ENCODE data around the gene CEP120. TPM values are rescaled to one million over a fixed set of nuclear protein-coding genes. Genes with fewer than 3 reads are reported as not detected.
A peak's percentile ranks its signal among the peaks of the same experiment; 100 is the strongest.
"Not testable (repeated sequence)": the region's sequence is repeated elsewhere in the genome, so short reads cannot be mapped to it uniquely, and the experiment has no call there.

CEP120 gene
- total and polyA plus RNA-seq, 4 experiments from 2014 or later, result 18.8 to 70.1 (median 50.5) TPM

- H3K4me3 Mint-ChIP-seq, result no peak overlapping the region
Measured at GRCh38 chr5:123414974-123415373, 8.2 kb downstream of the CEP120 start.

DNA sequence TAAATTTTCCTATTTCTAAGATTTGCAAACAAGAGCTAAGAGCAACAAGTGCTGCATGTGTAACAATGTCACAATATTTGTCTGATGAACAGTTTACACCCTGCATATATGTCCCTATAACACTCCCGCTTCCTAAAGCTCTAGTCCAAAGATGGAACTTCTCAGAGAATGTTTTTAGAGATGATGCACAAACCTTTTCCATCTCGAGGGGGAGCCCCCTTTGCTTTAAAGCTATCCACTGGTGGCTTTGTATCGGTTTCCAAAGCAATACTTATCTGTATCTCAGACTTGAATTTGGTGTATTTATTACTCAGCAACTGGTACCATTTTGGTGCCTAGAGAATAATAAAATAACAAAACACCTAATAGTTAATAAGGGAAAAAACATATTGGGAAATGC is 11.0 kb downstream of the CEP120 start:
- POLR2A ChIA-PET (ENCODE audit: partially characterized antibody), result interaction anchor here (1.3 to 1.9 kb wide), 2 partner anchors 10 to 12 kb away, joined by 4 to 6 read pairs; partner anchors contain the start of gene CEP120
- DNase-seq, result no peak
- H3K27me3 ChIP-seq (ENCODE audit: insufficient read depth, low read length), result no peaks in the 10 kb centered on the region
- H3K9me3 Mint-ChIP-seq, result no peaks in the 10 kb centered on the region
- no peaks in the 10 kb centered on the region for H3K9me3 ChIP-seq (ENCODE audit: control insufficient read depth in 1 of 2, low read length in 2 of 2)
- H3K4me1 Mint-ChIP-seq, result peaks cover 34 to 51% (median 45%) of the 10 kb centered on the region in 4 donors
- peaks cover 70 to 77% of the 10 kb centered on the region in 2 donors for H3K36me3 Mint-ChIP-seq
- H3K4me3 ChIP-seq (ENCODE audit: low read length in 2 of 2), result no peak overlapping the region
- no peak overlapping the region for H3K4me3 Mint-ChIP-seq
- H3K4me1 ChIP-seq (ENCODE audit: insufficient read depth, low read length), result peaks cover 17% of the 10 kb centered on the region
- H3K27me3 Mint-ChIP-seq, result no peaks in the 10 kb centered on the region
- H3K27ac Mint-ChIP-seq, result no peak overlapping the region
- intact Hi-C loops (cut with micrococcal nuclease), result no loop called here
- CTCF ChIA-PET (ENCODE audit: partially characterized antibody), result interaction anchor here (2.6 kb wide), 1 partner anchor 11 kb away, joined by 12 read pairs; the partner anchor contains the start of gene CEP120
- H3K27ac ChIP-seq (ENCODE audit: low read depth, low read length), result no peak overlapping the region
- H3K36me3 ChIP-seq (ENCODE audit: insufficient read depth, low read length), result peaks cover 15% of the 10 kb centered on the region

More at GRCh38 chr5:123414974-123415373, 8.2 kb downstream of the CEP120 start:
- H3K27ac ChIP-seq (ENCODE audit: low read depth, low read length), result no peak overlapping the region
- no peaks in the 10 kb centered on the region for H3K27me3 ChIP-seq (ENCODE audit: insufficient read depth, low read length)
- intact Hi-C loops (cut with micrococcal nuclease), result no loop called here
- CTCF ChIA-PET (ENCODE audit: partially characterized antibody), result interaction anchor here (1.0 to 1.1 kb wide), 2 partner anchors 9 to 99 kb away, joined by 3 to 4 read pairs; partner anchors contain the start of gene CEP120
- peaks cover 22% of the 10 kb centered on the region for H3K4me1 ChIP-seq (ENCODE audit: insufficient read depth, low read length)
- POLR2A ChIA-PET (ENCODE audit: partially characterized antibody), result interaction anchor here (1.1 to 1.2 kb wide), 2 partner anchors 9 to 134 kb away, joined by 3 to 6 read pairs; partner anchors contain the start of gene CEP120
- Mint-ChIP-seq H3K4me1 (peaks cover 25 to 46% (median 35%) of the 10 kb centered on the region in 4 donors), H3K9me3 (no peaks in the 10 kb centered on the region), H3K27me3 (no peaks in the 10 kb centered on the region), H3K36me3 (peaks cover 59 to 73% of the 10 kb centered on the region in 2 donors), H3K27ac (peak overlapping the region in 2 of 7 donors; percentile 46 to 80)
- no peak overlapping the region for H3K4me3 ChIP-seq (ENCODE audit: low read length in 2 of 2)
- no peaks in the 10 kb centered on the region for H3K9me3 ChIP-seq (ENCODE audit: control insufficient read depth in 1 of 2, low read length in 2 of 2)
- peaks cover 18% of the 10 kb centered on the region for H3K36me3 ChIP-seq (ENCODE audit: insufficient read depth, low read length)
- no peak for DNase-seq

- H3K27ac ChIP-seq (ENCODE audit: low read depth, low read length); H3K4me3 ChIP-seq (ENCODE audit: low read length in 2 of 2); H3K27me3 ChIP-seq (ENCODE audit: insufficient read depth, low read length); H3K4me1 ChIP-seq (ENCODE audit: insufficient read depth, low read length); H3K4me3 Mint-ChIP-seq; H3K27me3 Mint-ChIP-seq; H3K9me3 ChIP-seq (ENCODE audit: control insufficient read depth in 1 of 2, low read length in 2 of 2); H3K9me3 Mint-ChIP-seq; intact Hi-C loops (cut with micrococcal nuclease); DNase-seq; H3K27ac Mint-ChIP-seq: not testable (repeated sequence)
- peaks cover 68 to 83% of the 10 kb centered on the region in 2 donors for H3K36me3 Mint-ChIP-seq
- H3K36me3 ChIP-seq (ENCODE audit: insufficient read depth, low read length), result peaks cover 23% of the 10 kb centered on the region
- ChIA-PET CTCF (ENCODE audit: partially characterized antibody) (interaction anchor here (1.9 kb wide), 1 partner anchor 21 kb away, joined by 5 read pairs; the partner anchor contains the start of gene CEP120), POLR2A (ENCODE audit: partially characterized antibody) (interaction anchor here (1.0 to 1.5 kb wide), 2 partner anchors 21 to 146 kb away, joined by 3 to 4 read pairs; partner anchors contain the start of gene CEP120)
- H3K4me1 Mint-ChIP-seq, result peaks cover 10 to 20% (median 16%) of the 10 kb centered on the region in 4 donors
Measured at GRCh38 chr5:123401999-123402398, 21.2 kb downstream of the CEP120 start.

DNA sequence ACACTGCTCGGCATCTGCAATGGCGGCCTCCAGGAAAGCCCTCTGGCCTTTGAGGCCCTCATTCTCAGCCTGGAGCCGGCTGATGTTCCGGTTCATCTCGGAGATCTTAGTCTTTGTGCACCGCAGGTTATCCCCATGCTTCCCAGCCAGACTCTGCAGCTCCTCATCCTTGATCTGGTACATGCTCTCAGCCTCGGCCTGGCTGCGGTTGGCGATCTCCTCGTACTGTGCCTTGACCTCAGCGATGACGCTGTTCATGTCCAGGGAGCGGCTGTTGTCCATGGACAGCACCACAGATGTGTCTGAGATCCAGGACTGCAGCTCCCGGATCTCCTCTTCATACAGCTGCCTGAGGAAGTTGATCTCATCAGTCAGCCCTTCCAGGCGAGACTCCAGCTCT is 21.9 kb downstream of the CEP120 start:
- Histone ChIP-seq H3K4me3 (ENCODE audit: low read length in 2 of 2) (no peak overlapping the region), H3K4me1 (ENCODE audit: insufficient read depth, low read length) (no peaks in the 10 kb centered on the region), H3K9me3 (ENCODE audit: control insufficient read depth in 1 of 2, low read length in 2 of 2) (no peaks in the 10 kb centered on the region), H3K27ac (ENCODE audit: low read depth, low read length) (no peak overlapping the region), H3K36me3 (ENCODE audit: insufficient read depth, low read length) (peaks cover 23% of the 10 kb centered on the region), H3K27me3 (ENCODE audit: insufficient read depth, low read length) (no peaks in the 10 kb centered on the region)
- intact Hi-C loops (cut with micrococcal nuclease), result no loop called here
- no peaks in the 10 kb centered on the region for H3K27me3 Mint-ChIP-seq
- POLR2A ChIA-PET (ENCODE audit: partially characterized antibody), result interaction anchor here (1.5 kb wide), 1 partner anchor 22 kb away, joined by 4 read pairs; the partner anchor contains the start of gene CEP120
- H3K9me3 Mint-ChIP-seq, result no peaks in the 10 kb centered on the region
- CTCF ChIA-PET (ENCODE audit: partially characterized antibody), result interaction anchor here (1.9 kb wide), 1 partner anchor 22 kb away, joined by 5 read pairs; the partner anchor contains the start of gene CEP120
- DNase-seq, result no peak
- H3K27ac Mint-ChIP-seq, result peak overlapping the region in 1 of 7 donors; percentile 41
- H3K4me1 Mint-ChIP-seq, result peaks cover 8 to 18% (median 12%) of the 10 kb centered on the region in 4 donors
- H3K4me3 Mint-ChIP-seq, result no peak overlapping the region
- H3K36me3 Mint-ChIP-seq, result peaks cover 68 to 87% of the 10 kb centered on the region in 2 donors

- H3K9me3 Mint-ChIP-seq; POLR2A ChIA-PET (ENCODE audit: partially characterized antibody); H3K27me3 ChIP-seq (ENCODE audit: insufficient read depth, low read length); H3K27me3 Mint-ChIP-seq; H3K27ac ChIP-seq (ENCODE audit: low read depth, low read length); H3K27ac Mint-ChIP-seq; intact Hi-C loops (cut with micrococcal nuclease); H3K4me1 ChIP-seq (ENCODE audit: insufficient read depth, low read length); H3K4me3 ChIP-seq (ENCODE audit: low read length in 2 of 2); H3K9me3 ChIP-seq (ENCODE audit: control insufficient read depth in 1 of 2, low read length in 2 of 2); H3K4me3 Mint-ChIP-seq: not testable (repeated sequence)
- H3K36me3 Mint-ChIP-seq, result peaks cover 64 to 87% of the 10 kb centered on the region in 2 donors
- peaks cover 4 to 13% (median 8%) of the 10 kb centered on the region in 4 donors for H3K4me1 Mint-ChIP-seq
- H3K36me3 ChIP-seq (ENCODE audit: insufficient read depth, low read length), result peaks cover 23% of the 10 kb centered on the region
- peak in 1 of 5 donors; percentile 25 for DNase-seq
- CTCF ChIA-PET (ENCODE audit: partially characterized antibody), result interaction anchor here (1.9 kb wide), 1 partner anchor 22 kb away, joined by 5 read pairs; the partner anchor contains the start of gene CEP120
Measured at GRCh38 chr5:123400870-123401291, 22.3 kb downstream of the CEP120 start.

- Mint-ChIP-seq H3K4me1 (peaks cover 0 to 9% (median 2%) of the 10 kb centered on the region in 4 donors), H3K27me3 (no peaks in the 10 kb centered on the region), H3K9me3 (no peaks in the 10 kb centered on the region), H3K4me3 (no peak overlapping the region), H3K27ac (no peak overlapping the region), H3K36me3 (peaks cover 57 to 82% of the 10 kb centered on the region in 2 donors)
- no peak for DNase-seq
- Histone ChIP-seq H3K27me3 (ENCODE audit: insufficient read depth, low read length) (no peaks in the 10 kb centered on the region), H3K36me3 (ENCODE audit: insufficient read depth, low read length) (peaks cover 6% of the 10 kb centered on the region), H3K4me3 (ENCODE audit: low read length in 2 of 2) (no peak overlapping the region), H3K4me1 (ENCODE audit: insufficient read depth, low read length) (no peaks in the 10 kb centered on the region), H3K9me3 (ENCODE audit: control insufficient read depth in 1 of 2, low read length in 2 of 2) (no peaks in the 10 kb centered on the region), H3K27ac (ENCODE audit: low read depth, low read length) (no peak overlapping the region)
- ChIA-PET POLR2A (ENCODE audit: partially characterized antibody) (interaction anchor here (0.7 kb wide), 1 partner anchor 25 kb away, joined by 3 read pairs; the partner anchor contains the start of gene CEP120), CTCF (ENCODE audit: partially characterized antibody) (interaction anchor here (1.4 kb wide), 1 partner anchor 20 kb away, joined by 4 read pairs; no protein-coding TSS in a partner anchor)
- intact Hi-C loops (cut with micrococcal nuclease), result no loop called here
Measured at GRCh38 chr5:123398058-123398733, 25.0 kb downstream of the CEP120 start.

- Mint-ChIP-seq H3K4me3 (no peak overlapping the region), H3K36me3 (peaks cover 57 to 82% of the 10 kb centered on the region in 2 donors), H3K27me3 (no peaks in the 10 kb centered on the region), H3K27ac (peak overlapping the region in 1 of 7 donors; percentile 46), H3K4me1 (peaks cover 0 to 9% (median 2%) of the 10 kb centered on the region in 4 donors), H3K9me3 (no peaks in the 10 kb centered on the region)
- intact Hi-C loops (cut with micrococcal nuclease), result no loop called here
- no peak for DNase-seq
- no peak overlapping the region for H3K4me3 ChIP-seq (ENCODE audit: low read length in 2 of 2)
- no peaks in the 10 kb centered on the region for H3K9me3 ChIP-seq (ENCODE audit: control insufficient read depth in 1 of 2, low read length in 2 of 2)
- H3K4me1 ChIP-seq (ENCODE audit: insufficient read depth, low read length), result no peaks in the 10 kb centered on the region
- no peaks in the 10 kb centered on the region for H3K27me3 ChIP-seq (ENCODE audit: insufficient read depth, low read length)
- ChIA-PET POLR2A (ENCODE audit: partially characterized antibody) (no interaction called here), CTCF (ENCODE audit: partially characterized antibody) (interaction anchor here (1.0 to 1.4 kb wide), 2 partner anchors 21 to 26 kb away, joined by 4 to 5 read pairs; partner anchors contain the start of gene CEP120)
- no peak overlapping the region for H3K27ac ChIP-seq (ENCODE audit: low read depth, low read length)
- H3K36me3 ChIP-seq (ENCODE audit: insufficient read depth, low read length), result peaks cover 11% of the 10 kb centered on the region
Measured at GRCh38 chr5:123397538-123397937, 25.7 kb downstream of the CEP120 start.
